Measurements from ENCODE around the gene PRPH2. TPM values are rescaled to one million over a fixed set of nuclear protein-coding genes. Genes with fewer than 3 reads are reported as not detected.

Gene PRPH2
- total RNA-seq, 4 donors from 2014 or later, result 0.31 to 2.1 (median 1.3) TPM

- no peaks in the 10 kb centered on the region for H3K27me3 ChIP-seq
- ATAC-seq, result no peak
- H3K4me3 ChIP-seq, result no peak overlapping the region
- 85 to 94% methylated on average over 2 of the region's 2 CpGs for WGBS, 2 donors (ENCODE audit: low coverage in 1 of 2)
- no peaks in the 10 kb centered on the region for H3K9me3 ChIP-seq
- peak overlapping the region; percentile 41 to 76 (median 70) for H3K27ac ChIP-seq
- peaks cover 0 to 51% of the 10 kb centered on the region in 2 donors for H3K36me3 ChIP-seq
- H3K4me1 ChIP-seq, result peaks cover 0 to 59% (median 24%) of the 10 kb centered on the region in 3 donors
- no peak for TF ChIP-seq POLR2A (IDR thresholded peaks at IDR 0.05)
- no peak for TF ChIP-seq EP300 (IDR thresholded peaks at IDR 0.05)
- TF ChIP-seq CTCF (IDR thresholded peaks at IDR 0.05), result no peak
These were observed 28.6 kb downstream of the PRPH2 start for GRCh38 chr6:42693725-42694323.

- H3K4me1 ChIP-seq, result peaks cover 0 to 59% (median 24%) of the 10 kb centered on the region in 3 donors
- H3K27me3 ChIP-seq, result no peaks in the 10 kb centered on the region
- peaks cover 0 to 66% of the 10 kb centered on the region in 2 donors for H3K36me3 ChIP-seq
- H3K4me3 ChIP-seq, result no peak overlapping the region
- peak overlapping the region; percentile 66 to 76 (median 70) for H3K27ac ChIP-seq
- ATAC-seq, result peak; percentile 48
- no peaks in the 10 kb centered on the region for H3K9me3 ChIP-seq
- 35 to 61% methylated on average over 4 of the region's 4 CpGs for WGBS, 2 donors (ENCODE audit: low coverage in 1 of 2)
- TF ChIP-seq CTCF (IDR thresholded peaks at IDR 0.05) (no peak), POLR2AphosphoS5 (IDR thresholded peaks at IDR 0.05) (peak; percentile 36)
These were observed 30.1 kb downstream of the PRPH2 start for GRCh38 chr6:42692137-42692911.

- H3K9me3 ChIP-seq, result no peaks in the 10 kb centered on the region
- H3K4me1 ChIP-seq, result peaks cover 0 to 46% (median 24%) of the 10 kb centered on the region in 3 donors
- no peak for ATAC-seq
- H3K36me3 ChIP-seq, result peaks cover 0 to 78% of the 10 kb centered on the region in 2 donors
- no peak for TF ChIP-seq EP300 (IDR thresholded peaks at IDR 0.05)
- TF ChIP-seq POLR2A (IDR thresholded peaks at IDR 0.05), result no peak
- TF ChIP-seq CTCF (IDR thresholded peaks at IDR 0.05), result no peak
- TF ChIP-seq POLR2AphosphoS5 (IDR thresholded peaks at IDR 0.05), result no peak
- peak overlapping the region in 3 of 4 donors; percentile 66 to 76 (median 73) for H3K27ac ChIP-seq
- H3K4me3 ChIP-seq, result no peak overlapping the region
- 58 to 78% methylated on average over 2 of the region's 2 CpGs for WGBS, 2 donors (ENCODE audit: low coverage in 1 of 2)
- no peaks in the 10 kb centered on the region for H3K27me3 ChIP-seq
These were observed 31.5 kb downstream of the PRPH2 start for GRCh38 chr6:42690872-42691271.

GRCh38 chr6:42690151-42690702 is 32.2 kb downstream of the PRPH2 start:
- no peak for ATAC-seq
- peak overlapping the region in 3 of 4 donors; percentile 10 to 57 (median 13) for H3K27ac ChIP-seq
- peaks cover 0 to 40% (median 24%) of the 10 kb centered on the region in 3 donors for H3K4me1 ChIP-seq
- no peak overlapping the region for H3K4me3 ChIP-seq
- TF ChIP-seq POLR2A (IDR thresholded peaks at IDR 0.05), result no peak
- TF ChIP-seq POLR2AphosphoS5 (IDR thresholded peaks at IDR 0.05), result no peak
- TF ChIP-seq EP300 (IDR thresholded peaks at IDR 0.05), result no peak
- TF ChIP-seq CTCF (IDR thresholded peaks at IDR 0.05), result no peak
- peaks cover 0 to 84% of the 10 kb centered on the region in 2 donors for H3K36me3 ChIP-seq
- 74 to 100% methylated on average over 3 to 5 of the region's 5 CpGs for WGBS, 2 donors (ENCODE audit: low coverage in 1 of 2)
- no peaks in the 10 kb centered on the region for H3K9me3 ChIP-seq
- no peaks in the 10 kb centered on the region for H3K27me3 ChIP-seq

Data from gastroesophageal sphincter (tissue), 4 donors.